Measurements from ENCODE around the gene PKIG. TPM values are rescaled to one million over a fixed set of nuclear protein-coding genes. Genes with fewer than 3 reads are reported as not detected.
A peak's percentile ranks its signal among the peaks of the same experiment; 100 is the strongest.

PKIG gene
- total RNA-seq, 2 donors from 2014 or later, result 61.5 to 77.6 TPM

GRCh38 chr20:44646023-44646640, 63.8 kb downstream of the PKIG start:
- no peaks in the 10 kb centered on the region for H3K27me3 ChIP-seq (ENCODE audit: control insufficient read depth, insufficient read depth, low read length, poor library complexity, severe bottlenecking)
- peaks cover 20% of the 10 kb centered on the region for H3K4me1 ChIP-seq (ENCODE audit: control insufficient read depth, insufficient read depth, low read length)
- H3K4me3 Mint-ChIP-seq, result no peak overlapping the region
- H3K36me3 Mint-ChIP-seq (ENCODE audit: low read depth), result no peaks in the 10 kb centered on the region
- H3K27ac Mint-ChIP-seq, result no peak overlapping the region
- H3K4me3 ChIP-seq (ENCODE audit: low read length), result no peak overlapping the region
- peak overlapping the region; percentile 82 for H3K27ac ChIP-seq (ENCODE audit: low read depth, low read length)
- no peaks in the 10 kb centered on the region for H3K27me3 Mint-ChIP-seq (ENCODE audit: insufficient read depth)
- peaks cover 31% of the 10 kb centered on the region for H3K4me1 Mint-ChIP-seq
- H3K9ac ChIP-seq (ENCODE audit: extremely low read depth, low read length, poor library complexity, severe bottlenecking), result no peak overlapping the region
- 81% methylated on average over 4 of the region's 4 CpGs; no CpG with 5 or more reads in 1 of the 2 experiments for WGBS, 2 experiments (ENCODE audit: insufficient coverage in 1 of 2, insufficient read length in 1 of 2)
- TF ChIP-seq CTCF (conservative IDR thresholded peaks at IDR 0.05), result no peak
- H3K9me3 ChIP-seq (ENCODE audit: control insufficient read depth, low read length), result peaks cover 3% of the 10 kb centered on the region
- peak; percentile 53 for DNase-seq
- peaks cover under 1% of the 10 kb centered on the region for H3K36me3 ChIP-seq (ENCODE audit: control insufficient read depth, insufficient read depth, low read length)
- no peaks in the 10 kb centered on the region for H3K9me3 Mint-ChIP-seq

GRCh38 chr20:44646641-44647274, 64.4 kb downstream of the PKIG start:
- no peak for DNase-seq
- Mint-ChIP-seq H3K27ac (no peak overlapping the region), H3K4me3 (no peak overlapping the region), H3K36me3 (ENCODE audit: low read depth) (no peaks in the 10 kb centered on the region), H3K27me3 (ENCODE audit: insufficient read depth) (no peaks in the 10 kb centered on the region), H3K4me1 (peaks cover 31% of the 10 kb centered on the region), H3K9me3 (no peaks in the 10 kb centered on the region)
- Histone ChIP-seq H3K4me3 (ENCODE audit: low read length) (no peak overlapping the region), H3K9ac (ENCODE audit: extremely low read depth, low read length, poor library complexity, severe bottlenecking) (no peak overlapping the region), H3K27me3 (ENCODE audit: control insufficient read depth, insufficient read depth, low read length, poor library complexity, severe bottlenecking) (no peaks in the 10 kb centered on the region), H3K9me3 (ENCODE audit: control insufficient read depth, low read length) (no peaks in the 10 kb centered on the region), H3K4me1 (ENCODE audit: control insufficient read depth, insufficient read depth, low read length) (peaks cover 20% of the 10 kb centered on the region), H3K27ac (ENCODE audit: low read depth, low read length) (no peak overlapping the region), H3K36me3 (ENCODE audit: control insufficient read depth, insufficient read depth, low read length) (no peaks in the 10 kb centered on the region)
- 93 to 94% methylated on average over 10 of the region's 10 CpGs for WGBS, 2 experiments (ENCODE audit: insufficient coverage in 1 of 2, insufficient read length in 1 of 2)
- TF ChIP-seq CTCF (conservative IDR thresholded peaks at IDR 0.05), result no peak

GRCh38 chr20:44648068-44648467, 65.7 kb downstream of the PKIG start:
- H3K4me1 Mint-ChIP-seq, result peaks cover 25% of the 10 kb centered on the region
- H3K4me3 ChIP-seq (ENCODE audit: low read length), result no peak overlapping the region
- no peaks in the 10 kb centered on the region for H3K9me3 ChIP-seq (ENCODE audit: control insufficient read depth, low read length)
- no peaks in the 10 kb centered on the region for H3K9me3 Mint-ChIP-seq
- H3K4me1 ChIP-seq (ENCODE audit: control insufficient read depth, insufficient read depth, low read length), result peaks cover 9% of the 10 kb centered on the region
- peaks cover 10% of the 10 kb centered on the region for H3K27me3 Mint-ChIP-seq (ENCODE audit: insufficient read depth)
- no peak overlapping the region for H3K27ac Mint-ChIP-seq
- no peak overlapping the region for H3K4me3 Mint-ChIP-seq
- TF ChIP-seq CTCF (conservative IDR thresholded peaks at IDR 0.05), result no peak
- no peaks in the 10 kb centered on the region for H3K27me3 ChIP-seq (ENCODE audit: control insufficient read depth, insufficient read depth, low read length, poor library complexity, severe bottlenecking)
- DNase-seq, result no peak
- WGBS, 2 experiments (ENCODE audit: insufficient coverage in 1 of 2, insufficient read length in 1 of 2), result 90 to 96% methylated on average over 3 to 5 of the region's 5 CpGs
- H3K9ac ChIP-seq (ENCODE audit: extremely low read depth, low read length, poor library complexity, severe bottlenecking), result no peak overlapping the region
- H3K36me3 Mint-ChIP-seq (ENCODE audit: low read depth), result no peaks in the 10 kb centered on the region
- H3K27ac ChIP-seq (ENCODE audit: low read depth, low read length), result no peak overlapping the region
- no peaks in the 10 kb centered on the region for H3K36me3 ChIP-seq (ENCODE audit: control insufficient read depth, insufficient read depth, low read length)
